Midbrain (tissue), 1 donor: ENCODE results near the gene APOC3.
A peak's percentile ranks its signal among the peaks of the same experiment; 100 is the strongest.
"Not testable (repeated sequence)": the region's sequence is repeated elsewhere in the genome, so short reads cannot be mapped to it uniquely, and the experiment has no call there.

Experiments used
- DNase-seq: peaks from one replicate; lab custom pipeline; 2025; lab: John Stamatoyannopoulos, UW

Gene APOC3

GRCh38 chr11:116830184-116830912, 641 bp downstream of the APOC3 start:
- DNase-seq = no peak

GRCh38 chr11:116831790-116832349, 2.2 kb downstream of the APOC3 start:
- no peak for DNase-seq

- no peak for DNase-seq
Observed at GRCh38 chr11:116832350-116833290, 2.9 kb downstream of the APOC3 start.

GRCh38 chr11:116833491-116833815, 3.7 kb downstream of the APOC3 start:
- DNase-seq = no peak

- no peak for DNase-seq
Observed at GRCh38 chr11:116833816-116834534, 4.3 kb downstream of the APOC3 start.

- not testable (repeated sequence) for DNase-seq
Observed at GRCh38 chr11:116834535-116835041, 4.9 kb downstream of the APOC3 start.

- DNase-seq = peak; percentile 57
Observed at GRCh38 chr11:116835042-116835772, 5.5 kb downstream of the APOC3 start.

- peak; percentile 89 for DNase-seq
Observed at GRCh38 chr11:116835791-116836631, 6.3 kb downstream of the APOC3 start.

- DNase-seq = no peak
Observed at GRCh38 chr11:116836632-116836991, 6.9 kb downstream of the APOC3 start.

GRCh38 chr11:116837231-116838091, 7.8 kb downstream of the APOC3 start, which contains the start of gene APOA1:
Gene APOA1 (minus strand): TSS chr11:116837622. CDS start chr11:116837387, 235 bp downstream.
- no peak for DNase-seq

GRCh38 chr11:116838321-116839084, 8.8 kb downstream of the APOC3 start:
- no peak for DNase-seq

- peak; percentile 29 for DNase-seq
Observed at GRCh38 chr11:116840224-116840745, 10.6 kb downstream of the APOC3 start.

- no peak for DNase-seq
Observed at GRCh38 chr11:116840746-116841296, 11.1 kb downstream of the APOC3 start.

- DNase-seq = no peak
Observed at GRCh38 chr11:116842117-116842516, 12.4 kb downstream of the APOC3 start.

- no peak for DNase-seq
Observed at GRCh38 chr11:116842909-116843308, 13.2 kb downstream of the APOC3 start.

GRCh38 chr11:116843661-116844060, 14.0 kb downstream of the APOC3 start:
- no peak for DNase-seq

- no peak for DNase-seq
Observed at GRCh38 chr11:116844722-116845121, 15.0 kb downstream of the APOC3 start.

- DNase-seq = no peak
Observed at GRCh38 chr11:116847612-116848011, 17.9 kb downstream of the APOC3 start.
